ENCODE results near the gene UHRF1.

UHRF1 gene

GRCh38 chr19:4902796-4903195 is 6.5 kb upstream of the UHRF1 start, which contains the start of gene ARRDC5:
ARRDC5 (minus strand) TSS chr19:4902896; CDS start chr19:4902825, 71 bp downstream.
- DNase-seq, result no peak

DNA sequence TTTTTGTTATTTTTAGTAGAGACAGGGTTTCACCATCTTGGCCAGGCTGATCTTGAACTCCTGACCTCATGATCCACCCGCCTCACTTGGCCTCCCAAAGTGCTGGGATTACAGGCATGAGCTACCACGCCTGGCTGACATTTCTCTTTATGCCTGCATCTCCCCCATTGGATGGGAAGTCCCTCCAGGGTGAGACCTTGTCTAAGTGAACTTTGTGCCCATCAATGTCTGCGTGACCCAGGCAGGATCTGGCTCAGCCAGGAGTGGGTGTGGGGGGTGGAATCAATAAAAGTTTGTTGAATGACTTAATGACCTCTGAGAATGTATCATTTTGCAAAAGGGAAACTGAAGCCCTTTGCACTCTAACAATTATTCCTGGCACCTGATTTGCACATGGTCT is 4.8 kb upstream of the UHRF1 start:
- DNase-seq, result no peak

GRCh38 chr19:4906963-4907362 is 2.3 kb upstream of the UHRF1 start:
- DNase-seq, result no peak

DNA sequence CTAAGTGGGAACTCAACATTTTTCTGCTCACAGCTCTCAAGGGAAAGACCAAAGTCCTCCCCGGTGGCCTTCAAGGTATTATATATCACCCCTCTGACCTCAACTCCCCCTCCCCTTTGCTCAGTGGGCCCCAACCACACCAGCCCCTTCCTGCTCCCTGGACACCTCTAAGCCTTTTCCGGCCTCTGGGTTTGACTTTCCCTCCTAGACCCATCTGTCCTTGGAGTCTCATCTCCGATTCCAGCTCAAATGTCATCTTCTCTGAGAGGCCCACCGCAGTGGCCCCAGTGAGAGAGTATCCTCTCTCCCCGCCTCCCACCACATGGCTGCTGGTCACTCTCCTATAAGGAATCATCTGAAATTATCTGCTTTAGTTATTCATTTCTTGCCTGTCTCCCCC is 941 bp upstream of the UHRF1 start:
- no peak for DNase-seq

- DNase-seq, result no peak
These were observed 533 bp upstream of the UHRF1 start for GRCh38 chr19:4908781-4909155.

DNA sequence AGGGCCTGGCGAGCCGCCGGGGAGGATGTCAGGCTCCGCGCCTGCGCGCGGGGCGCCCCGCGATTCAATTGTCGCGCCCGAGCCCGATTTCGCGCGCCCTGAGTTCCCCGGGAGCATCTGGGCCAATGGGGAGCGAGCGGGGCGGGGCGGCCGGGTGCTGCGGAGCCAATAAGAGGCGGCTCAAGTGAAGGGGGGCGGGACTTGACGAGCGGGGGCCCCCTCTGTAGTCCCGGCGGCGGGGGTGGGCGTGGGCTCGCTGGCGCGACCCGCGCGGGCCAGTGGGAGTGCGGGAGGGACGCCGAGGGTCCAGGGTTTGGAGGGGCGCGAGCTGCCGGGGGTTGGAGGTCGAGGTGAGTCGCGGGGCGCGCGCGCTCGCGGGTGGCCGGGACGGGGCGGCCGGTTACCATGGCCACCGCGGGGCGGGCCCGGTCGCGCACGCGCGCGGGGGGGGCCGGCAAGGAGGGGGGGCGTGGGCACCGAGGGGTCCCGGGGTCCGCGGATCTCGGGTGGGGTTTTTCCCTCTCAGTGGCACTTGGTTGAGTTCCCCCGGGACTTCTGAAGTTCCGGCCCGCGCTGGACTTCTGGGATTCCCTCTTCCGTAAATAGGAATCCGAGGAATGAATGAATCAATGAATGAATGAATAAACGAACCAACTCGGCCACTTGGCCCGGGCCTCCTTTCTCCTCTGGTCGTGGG is 744 bp downstream of the UHRF1 start:
- peak; percentile 92 for DNase-seq

GRCh38 chr19:4910594-4911281 is 1.4 kb downstream of the UHRF1 start:
- no peak for DNase-seq

DNA sequence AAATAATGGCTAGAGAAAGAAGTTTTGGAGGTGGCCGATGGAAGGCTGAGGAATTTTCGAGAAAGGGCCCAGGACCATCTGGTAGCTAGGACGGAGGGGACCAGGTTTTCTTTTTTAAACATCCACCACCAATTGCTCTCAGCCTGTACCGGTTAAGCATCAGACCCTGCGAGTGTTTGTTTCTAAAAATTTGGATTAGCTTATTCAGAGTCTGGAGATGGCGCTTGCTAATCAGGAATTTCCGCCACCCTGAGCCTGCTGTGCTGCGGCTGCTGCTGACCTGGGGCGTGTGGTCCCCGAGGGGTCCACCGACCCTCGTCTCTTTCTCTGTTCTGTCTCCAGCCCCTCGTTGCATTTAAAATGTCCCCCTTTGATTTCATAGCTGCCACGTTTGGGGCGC is 2.0 kb downstream of the UHRF1 start:
- no peak for DNase-seq

DNA sequence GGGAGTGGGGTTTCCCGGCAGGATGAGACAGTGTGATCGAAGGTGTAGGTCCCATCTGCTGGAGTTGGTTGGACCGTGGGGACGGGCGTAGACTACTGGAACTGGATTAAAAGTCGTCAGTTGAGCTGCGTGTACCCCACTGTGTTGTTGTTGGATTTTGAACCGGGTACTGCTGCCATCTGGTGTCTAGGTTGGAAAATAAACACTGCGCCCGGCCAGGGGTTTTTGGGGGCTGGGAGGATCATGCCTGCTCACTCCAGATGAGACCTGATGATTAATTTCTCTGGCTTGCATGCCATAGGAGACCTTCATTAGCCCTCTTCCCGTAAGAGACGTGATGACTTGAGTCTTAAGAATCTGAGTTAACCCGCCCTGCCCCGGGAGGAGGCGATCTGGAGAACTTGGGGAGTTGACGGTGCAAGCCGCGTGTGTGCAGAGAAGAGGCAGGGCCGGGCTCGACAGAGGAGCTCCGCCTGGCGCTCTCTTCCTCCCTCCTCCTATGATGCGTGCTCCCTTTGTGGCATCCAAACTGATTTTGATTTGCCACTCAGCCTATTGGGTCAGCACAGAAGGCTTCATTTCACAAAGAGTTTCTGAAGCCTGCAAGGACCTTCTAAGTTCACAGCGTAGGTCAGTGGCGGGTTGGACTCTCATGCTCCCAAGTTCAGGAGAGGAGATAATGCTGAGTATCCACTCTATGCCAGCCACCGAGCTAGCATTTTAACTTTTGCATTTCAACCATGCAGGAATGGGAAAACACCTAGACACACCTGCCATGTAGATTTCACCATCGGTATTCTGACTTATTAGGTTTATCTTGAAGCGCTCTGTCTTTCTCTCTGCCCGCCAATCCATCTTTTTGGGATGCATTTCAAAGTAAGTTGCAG is 2.7 kb downstream of the UHRF1 start:
- DNase-seq, result peak; percentile 21

DNA sequence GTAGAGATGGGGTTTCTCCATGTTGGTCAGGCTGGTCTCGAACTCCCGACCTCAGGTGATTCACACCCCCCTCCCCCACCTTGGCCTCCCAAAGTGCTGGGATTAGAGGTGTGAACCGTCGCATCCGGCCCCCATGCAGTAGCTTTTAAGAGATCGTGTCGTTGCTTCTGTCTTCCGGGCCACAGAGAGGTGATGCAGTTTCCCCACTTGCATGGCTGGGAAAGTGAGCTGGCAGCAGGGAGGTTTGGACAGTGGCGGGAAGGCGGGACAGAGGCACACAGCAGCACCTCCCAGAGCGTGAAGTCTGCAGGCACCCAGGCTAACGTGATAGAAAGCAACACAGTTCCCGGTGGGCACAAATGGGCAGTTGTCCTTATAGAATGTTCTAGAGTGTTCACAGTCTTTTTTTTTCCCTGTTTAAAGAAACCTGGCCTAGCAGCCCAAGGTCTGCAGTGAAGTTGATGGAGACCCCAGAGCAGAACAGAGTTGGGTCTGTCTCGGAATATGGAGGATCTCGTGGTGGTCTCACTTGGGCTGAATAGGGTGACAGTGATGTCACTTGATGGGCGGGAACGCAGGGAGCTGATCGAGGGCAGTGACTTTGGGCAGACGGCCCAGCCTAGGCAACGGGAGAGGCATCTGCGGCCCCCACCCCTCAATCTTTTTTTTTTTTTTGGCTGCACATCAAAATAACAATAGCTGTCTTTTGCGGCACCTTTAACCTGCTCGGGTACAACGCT is 4.9 kb downstream of the UHRF1 start:
- DNase-seq, result no peak

- DNase-seq, result no peak
These were observed 5.6 kb downstream of the UHRF1 start for GRCh38 chr19:4914736-4915501.

GRCh38 chr19:4916292-4917082 is 7.2 kb downstream of the UHRF1 start:
- DNase-seq, result no peak

DNA sequence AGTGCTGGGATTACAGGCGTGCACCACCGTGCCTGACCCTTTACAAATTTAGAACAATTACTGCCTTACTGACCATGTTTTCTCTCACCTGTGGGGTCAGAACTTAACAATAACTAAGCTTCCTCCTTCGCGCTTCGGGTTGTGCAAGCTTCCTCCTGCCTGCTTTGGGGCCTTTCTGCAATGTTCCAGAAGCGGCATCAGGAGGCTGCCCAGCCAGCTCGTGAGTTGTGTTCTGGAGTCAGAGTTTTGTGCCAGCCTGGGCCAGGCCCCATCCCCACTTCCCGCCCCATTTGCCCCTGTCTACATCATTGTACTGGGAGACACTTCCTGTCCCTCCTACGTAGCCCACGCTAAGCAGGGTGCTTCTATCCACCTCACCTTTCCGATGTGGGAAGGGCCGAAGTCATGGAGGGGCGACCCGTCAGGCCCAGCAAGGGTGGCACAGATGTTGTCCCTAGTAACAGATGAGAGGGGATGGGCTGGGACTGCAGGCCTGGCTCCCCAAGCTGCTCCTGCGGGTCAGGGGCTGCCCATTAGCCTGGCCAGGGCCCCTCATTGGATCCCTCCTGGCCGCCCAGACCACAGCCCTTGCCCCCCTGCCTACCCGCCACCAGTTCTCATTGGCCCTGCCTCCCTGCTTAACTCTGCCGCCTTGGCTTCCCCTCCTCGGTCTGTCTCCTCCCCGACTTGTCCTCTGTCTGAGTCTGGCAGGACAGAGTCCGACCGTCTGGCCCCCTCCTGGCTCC is 13.4 kb downstream of the UHRF1 start:
- DNase-seq, result no peak

DNA sequence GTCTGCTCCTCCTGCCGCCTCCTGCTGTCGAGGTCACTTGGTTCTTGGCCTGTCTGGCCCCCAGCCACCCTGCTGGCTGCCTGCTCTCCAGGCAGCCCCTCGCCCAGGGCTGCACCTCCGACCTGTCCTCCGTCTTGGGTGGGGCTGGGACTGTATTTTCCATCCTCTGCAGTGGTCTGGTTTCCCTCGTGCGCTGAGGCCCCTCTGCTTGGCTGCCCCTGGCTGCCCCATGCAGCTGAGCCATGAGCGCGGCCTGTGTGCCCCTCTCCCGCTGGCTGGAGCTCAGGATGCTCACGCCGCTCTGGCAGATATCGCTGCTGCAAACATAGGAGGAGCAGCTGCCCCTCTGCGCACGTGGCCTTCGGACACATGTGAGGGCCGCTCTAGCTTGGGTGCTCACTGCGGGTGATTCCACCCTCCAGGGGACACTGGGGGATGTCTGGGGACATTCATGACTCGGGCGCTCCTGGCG is 14.0 kb downstream of the UHRF1 start:
- DNase-seq, result no peak

DNA sequence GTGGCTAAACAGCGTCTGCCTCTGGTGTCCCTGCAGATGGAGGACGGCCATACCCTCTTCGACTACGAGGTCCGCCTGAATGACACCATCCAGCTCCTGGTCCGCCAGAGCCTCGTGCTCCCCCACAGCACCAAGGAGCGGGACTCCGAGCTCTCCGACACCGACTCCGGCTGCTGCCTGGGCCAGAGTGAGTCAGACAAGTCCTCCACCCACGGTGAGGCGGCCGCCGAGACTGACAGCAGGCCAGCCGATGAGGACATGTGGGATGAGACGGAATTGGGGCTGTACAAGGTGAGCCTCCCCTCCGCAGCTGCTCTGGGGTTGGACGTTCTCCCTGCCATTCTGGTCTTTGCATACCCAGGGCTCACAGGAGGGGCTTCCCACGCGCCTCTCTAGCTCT is 19.9 kb downstream of the UHRF1 start:
- DNase-seq, result no peak

DNA sequence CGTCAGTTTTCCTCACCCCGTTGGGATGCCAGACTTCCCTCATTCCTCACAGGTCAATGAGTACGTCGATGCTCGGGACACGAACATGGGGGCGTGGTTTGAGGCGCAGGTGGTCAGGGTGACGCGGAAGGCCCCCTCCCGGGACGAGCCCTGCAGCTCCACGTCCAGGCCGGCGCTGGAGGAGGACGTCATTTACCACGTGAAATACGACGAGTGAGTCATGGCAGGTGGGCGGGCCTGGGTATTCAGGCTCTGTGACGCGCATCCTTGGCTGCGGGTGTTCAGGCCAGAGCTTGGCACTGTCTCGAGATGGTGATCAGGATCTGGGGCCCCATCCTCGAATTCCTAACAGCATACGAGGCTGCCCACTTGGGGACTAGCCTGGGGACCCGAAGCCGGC is 21.4 kb downstream of the UHRF1 start:
- no peak for DNase-seq

- no peak for DNase-seq
These were observed 23.4 kb downstream of the UHRF1 start for GRCh38 chr19:4932711-4933110.

DNA sequence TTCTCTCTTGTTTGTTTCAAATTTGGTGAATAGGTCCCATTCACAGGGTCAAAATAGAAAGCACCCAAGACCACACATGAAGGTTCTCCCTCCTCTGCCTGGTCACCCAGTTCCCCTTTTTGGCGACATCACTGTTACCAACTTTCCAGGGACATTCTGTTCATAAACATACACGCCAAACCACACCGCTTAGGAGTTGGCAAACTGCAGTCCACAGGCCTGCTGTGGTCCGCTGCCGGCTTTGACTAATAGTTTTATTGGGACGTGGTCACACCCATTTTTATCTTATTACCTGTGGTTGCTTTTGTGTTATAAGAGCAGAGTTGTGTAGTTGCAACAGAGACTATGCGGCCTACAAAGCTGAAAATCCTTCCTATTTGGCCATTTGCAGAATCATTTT is 24.2 kb downstream of the UHRF1 start:
- DNase-seq, result no peak

- DNase-seq, result no peak
These were observed 26.1 kb downstream of the UHRF1 start for GRCh38 chr19:4935444-4935843.

GRCh38 chr19:4937060-4937459 is 27.8 kb downstream of the UHRF1 start:
- no peak for DNase-seq
